Ovary (tissue), 9 donors: ENCODE data around the gene PCBP3. TPM values are rescaled to one million over a fixed set of nuclear protein-coding genes. Genes with fewer than 3 reads are reported as not detected.

Experiments
- DNase-seq, 5 donors: peaks; one replicate each; pipeline ENCODE4 v3.0.0-alpha.2; 2019 to 2020
- H3K27ac ChIP-seq, 2 donors: fragments of 200-600 bp; one replicate each; pipeline versions ENCODE4 v1.5.1 to v1.8.0; 2019 to 2022
- H3K27me3 ChIP-seq: fragments of 200-600 bp; one replicate; pipeline ENCODE4 v1.8.0; 2022
- H3K36me3 ChIP-seq: fragments of 200-600 bp; sonication (generic); one replicate; pipeline ENCODE4 v1.5.1; 2019
- H3K4me1 ChIP-seq: one replicate; pipeline ENCODE4 v1.8.1; 2013; ENCODE audit warnings: mild to moderate bottlenecking, moderate library complexity; ENCODE audit not compliant: insufficient read depth
- H3K4me3 ChIP-seq: fragments of 200-600 bp; sonication (generic); one replicate; pipeline ENCODE4 v1.5.1; 2017
- H3K9me3 ChIP-seq, 2 donors: fragments of 200-600 bp in 1 of 2; sonication (generic) in 1 of 2; one replicate each; pipeline versions ENCODE4 v1.5.1 to v1.8.1; 2013 to 2019; ENCODE audit warnings: mild to moderate bottlenecking in 1 of 2, moderate library complexity in 1 of 2
- CTCF ChIP-seq, 3 donors: fragments of 450-650 bp in 2 of 3; fragments of 200-600 bp in 1 of 3; IDR thresholded peaks; one replicate each; pipeline versions ENCODE4 v1.5.1 to v1.8.0; 2016 to 2022; ENCODE audit warnings: antibody characterized with exemption in 3 of 3, mild to moderate bottlenecking in 1 of 3
- EP300 ChIP-seq: sonication (generic); formaldehyde crosslinking; IDR thresholded peaks from one replicate; pipeline ENCODE4 v1.6.1; 2017; ENCODE audit warnings: antibody characterized with exemption
- POLR2A ChIP-seq: fragments of 450-650 bp; IDR thresholded peaks from one replicate; pipeline ENCODE4 v1.6.1; 2017; ENCODE audit warnings: antibody characterized with exemption, mild to moderate bottlenecking, moderate library complexity
- WGBS, 3 donors: extraction: QIAGEN DNeasy Blood & Tissue Kit in 1 of 3; methylation state at CpG; one replicate each; pipeline versions ENCODE4 v1.1.5 to v1.1.7; 2013 to 2017; 5-methylcytosine and 5-hydroxymethylcytosine counted together
- intact Hi-C, 4 donors: fragments of 100-400 bp; cut with DNase I; formaldehyde crosslinking; loops; one replicate each; pipeline versions ENCODE4 v1.11.0 to v1.15.1; 2022 to 2023
- polyA plus RNA-seq, 2 donors: library from polyadenylated mRNA; stranded (reverse); fragments of 200-250 nt in 1 of 2; fragments of 350-450 nt in 1 of 2; fragmentation: Illumina TruSeq in 1 of 2; extraction: RNeasy Lipid Tissue Mini Kit (QIAGEN cat#74804) in 1 of 2; gene quantifications; one replicate each; pipeline ENCODE4 v1.2.3, GENCODE V29; 2013 to 2014
- total RNA-seq, 7 donors: library from RNA; depleted of rRNA in 2 of 7; stranded (reverse); fragments of >200 nt in 2 of 7; fragmentation: NEBNext Ultra II Directional in 3 of 7; extraction: Animal tissue kit (Norgen Biotek cat#: 25700) in 3 of 7; gene quantifications; one replicate each; pipeline versions ENCODE4 v1.1.0 to v1.2.4, GENCODE V29; 2016 to 2023
- donor health status: DM: no; HTN: no; CAD: no; lungs with moderate emphysema.
- donor health status: DM: no; HTN: no; CAD: no.
- donor health status: Bipolar disorder and iron deficiency.
- donor health status: DM: yes; HTN: yes; CAD: no.
- donor health status: DM: no; HTN: no; CAD: no.
- donor health status: DM: yes; HTN: yes; CAD: no.

Gene PCBP3
- total and polyA plus RNA-seq, 9 donors, result 2.4 to 10.1 (median 5.4) TPM

- Histone ChIP-seq H3K4me3 (no peak overlapping the region), H3K27me3 (no peaks in the 10 kb centered on the region), H3K27ac (peak overlapping the region; percentile 14 to 71), H3K9me3 (no peaks in the 10 kb centered on the region), H3K36me3 (no peaks in the 10 kb centered on the region), H3K4me1 (peaks cover 18% of the 10 kb centered on the region)
- WGBS, 3 donors, result 65 to 81% (median 72%) methylated on average over 31 to 37 of the region's 37 CpGs
- DNase-seq, result peak; percentile 13 to 47 (median 38)
- intact Hi-C loops, result no loop called here
- TF ChIP-seq EP300 (no peak), CTCF (IDR thresholded peaks at IDR 0.05) (no peak), POLR2A (no peak)
These were observed 342.2 kb downstream of the PCBP3 start for GRCh38 chr21:45985471-45986315.

- Histone ChIP-seq H3K9me3 (no peaks in the 10 kb centered on the region), H3K36me3 (no peaks in the 10 kb centered on the region), H3K27me3 (no peaks in the 10 kb centered on the region), H3K4me3 (no peak overlapping the region), H3K27ac (peak overlapping the region; percentile 14 to 32), H3K4me1 (peaks cover 18% of the 10 kb centered on the region)
- intact Hi-C loops, result no loop called here
- DNase-seq, result peak; percentile 13 to 42 (median 31)
- WGBS, 3 donors, result 68 to 80% (median 79%) methylated on average over 29 to 36 of the region's 36 CpGs
- TF ChIP-seq POLR2A, result no peak
- TF ChIP-seq EP300, result no peak
- no peak for TF ChIP-seq CTCF (IDR thresholded peaks at IDR 0.05)
These were observed 343.0 kb downstream of the PCBP3 start for GRCh38 chr21:45986316-45987051.

- Histone ChIP-seq H3K4me3 (no peak overlapping the region), H3K4me1 (peaks cover 18% of the 10 kb centered on the region), H3K27me3 (no peaks in the 10 kb centered on the region), H3K9me3 (no peaks in the 10 kb centered on the region), H3K36me3 (no peaks in the 10 kb centered on the region), H3K27ac (peak overlapping the region; percentile 12 to 32)
- DNase-seq, result peak; percentile 20 to 52 (median 36)
- intact Hi-C loops, result no loop called here
- no peak for TF ChIP-seq CTCF (IDR thresholded peaks at IDR 0.05)
- no peak for TF ChIP-seq EP300
- TF ChIP-seq POLR2A, result no peak
- 77 to 82% (median 81%) methylated on average over 29 of the region's 29 CpGs for WGBS, 3 donors
These were observed 343.7 kb downstream of the PCBP3 start for GRCh38 chr21:45987121-45987711.
